GM18861 (cell line): ENCODE data around the gene VAT1.

Experiments
- ATAC-seq: cut with Tn5 transposase; IDR thresholded peaks from one replicate; pipeline ENCODE4 v1.9.1; 2021; ENCODE audit not compliant: unreplicated experiment

Gene VAT1

GRCh38 chr17:43027091-43028032 lies 5.2 kb upstream of the VAT1 start:
- ATAC-seq = no peak

GRCh38 chr17:43026595-43026994 lies 4.4 kb upstream of the VAT1 start:
- ATAC-seq = no peak

- no peak for ATAC-seq
These were observed 3.8 kb upstream of the VAT1 start for GRCh38 chr17:43025766-43026537.

- no peak for ATAC-seq
These were observed 3.1 kb upstream of the VAT1 start for GRCh38 chr17:43025290-43025657.

- peak; percentile 34 for ATAC-seq
These were observed 2.5 kb upstream of the VAT1 start, which contains the start of gene RND2 for GRCh38 chr17:43024407-43025289. TSS of gene RND2 (plus strand) at chr17:43025231. CDS start at chr17:43025348, 117 bp downstream.

- ATAC-seq = no peak
These were observed 1.1 kb downstream of the VAT1 start for GRCh38 chr17:43020789-43021740.

- no peak for ATAC-seq
These were observed 2.1 kb downstream of the VAT1 start for GRCh38 chr17:43020030-43020621.

- ATAC-seq = no peak
These were observed 2.8 kb downstream of the VAT1 start for GRCh38 chr17:43019418-43019817.

- ATAC-seq = no peak
These were observed 3.3 kb downstream of the VAT1 start for GRCh38 chr17:43018932-43019331.

- no peak for ATAC-seq
These were observed 4.0 kb downstream of the VAT1 start for GRCh38 chr17:43018008-43018853.

- no peak for ATAC-seq
These were observed 6.0 kb downstream of the VAT1 start for GRCh38 chr17:43016216-43016615.

GRCh38 chr17:43015579-43015978 lies 6.6 kb downstream of the VAT1 start:
- ATAC-seq = no peak

- ATAC-seq = no peak
These were observed 7.3 kb downstream of the VAT1 start for GRCh38 chr17:43014649-43015542.

GRCh38 chr17:43014020-43014648 lies 8.1 kb downstream of the VAT1 start:
- no peak for ATAC-seq

- no peak for ATAC-seq
These were observed 8.9 kb downstream of the VAT1 start for GRCh38 chr17:43013296-43013695.

GRCh38 chr17:43011728-43012472 lies 10.3 kb downstream of the VAT1 start:
- no peak for ATAC-seq
